ENCODE results near the gene CELF2. TPM values are rescaled to one million over a fixed set of nuclear protein-coding genes. Genes with fewer than 3 reads are reported as not detected.

Gene CELF2
- total and polyA plus RNA-seq, 9 of the 15 experiments (the other 6 are each of a cell fraction or from before 2014, with no cell fraction given) = 4.0 to 20.3 (median 11.1) TPM

DNA sequence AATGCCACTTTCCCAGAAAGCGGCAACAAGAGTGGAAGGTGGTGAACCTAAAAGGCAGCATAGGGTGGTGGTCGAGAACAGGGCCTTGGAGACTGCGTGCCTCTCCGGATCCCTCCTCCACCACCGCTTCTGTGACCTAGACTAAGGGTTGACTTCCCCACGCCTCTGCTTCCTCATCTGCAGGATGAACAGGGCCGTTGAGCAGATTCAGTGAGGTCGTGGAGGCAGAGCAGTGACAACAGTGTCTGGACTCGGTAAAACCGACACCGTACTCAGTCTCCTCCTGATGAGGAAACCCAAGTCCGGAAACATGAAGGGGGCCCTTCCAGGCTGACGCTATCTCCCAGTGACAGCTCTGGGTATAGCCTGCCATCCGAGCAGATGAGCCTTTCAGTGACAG is 162.6 kb downstream of the CELF2 start:
- Histone ChIP-seq H3K27me3 (ENCODE audit: control insufficient read depth in 2 of 2, insufficient read depth in 2 of 2, low read length in 2 of 2) (no peaks in the 10 kb centered on the region), H3K4me1 (replicated peaks in 1 of 2; ENCODE audit: control insufficient read depth in 2 of 2, insufficient read depth in 2 of 2, low read length in 2 of 2) (peaks cover 7 to 37% of the 10 kb centered on the region in 2 experiments)

More for the DNA sequence above, 162.6 kb downstream of the CELF2 start:
- H3K36me3 ChIP-seq (ENCODE audit: control insufficient read depth, insufficient read depth, low read length) = peaks cover 3% of the 10 kb centered on the region; the same call in 2 of the 3 replicates
- peak in 2 of 4 experiments; percentile 21 to 44 for DNase-seq (ENCODE audit: extremely low read depth in 1 of 4, low spot score in 3 of 4)
- H3K79me2 ChIP-seq (ENCODE audit: control insufficient read depth, insufficient read depth, low read length) = peaks cover 12% of the 10 kb centered on the region; the same call in 1 of the 3 replicates
- in situ Hi-C loops (cut with MboI) (no loop called here), intact Hi-C loops (cut with micrococcal nuclease) (no loop called here)
- no peaks in the 10 kb centered on the region; the same call in 1 of the 2 replicates for H4K20me1 ChIP-seq (replicated peaks; ENCODE audit: control insufficient read depth, insufficient read depth, low read length)
- H3K9ac ChIP-seq (ENCODE audit: insufficient read depth in 1 of 2, low read depth in 2 of 2, low read length in 2 of 2) = no peak overlapping the region; a peak in 1 of 4 replicates
- H3K4me3 ChIP-seq = no peak overlapping the region
- no peaks in the 10 kb centered on the region for H3K9me1 ChIP-seq (ENCODE audit: control insufficient read depth, insufficient read depth, low read length)
- ATAC-seq = peak; percentile 9; the same call in 2 of the 3 replicates
- H3K9me3 ChIP-seq (replicated peaks; ENCODE audit: control insufficient read depth, insufficient read depth, low read depth, low read length) = peaks cover 5% of the 10 kb centered on the region; the same call in 1 of the 2 replicates
- no TSS peak for BruUV-seq (replicated peaks)
- 60% methylated on average over 14 of the region's 14 CpGs for WGBS (ENCODE audit: insufficient coverage, low coverage, missing lambda C conversion rate)
- H3K4me2 ChIP-seq (ENCODE audit: insufficient read depth, low read length) = peak overlapping the region; percentile 5; the same call in 1 of the 2 replicates
- FAIRE-seq = peak; percentile 40
- peak overlapping the region; percentile 19; the same call in 2 of the 3 replicates for H3K27ac ChIP-seq (ENCODE audit: extremely low read depth, low read depth, low read length)
- ChIA-PET POLR2A (no interaction called here), CTCF (ENCODE audit: low intra/inter-chr PET ratio) (no interaction called here)
- TF ChIP-seq ETV1 (tag; conservative IDR thresholded peaks at IDR 0.05; ENCODE audit: low read depth) (peak; percentile 65), CBFA2T3 (IDR thresholded peaks at IDR 0.05) (peak; percentile 30; the same call in 1 of the 2 replicates), BRF1 (IDR thresholded peaks at IDR 0.05; ENCODE audit: borderline replicate concordance, extremely low read depth, insufficient read length) (no peak), ZNF408 (CRISPR knock-in tag; IDR thresholded peaks at IDR 0.05; ENCODE audit: low read depth) (no peak), DMBX1 (CRISPR knock-in tag; IDR thresholded peaks at IDR 0.05; ENCODE audit: borderline replicate concordance) (peak; percentile 60; the same call in 1 of the 2 replicates), MCM7 (IDR thresholded peaks at IDR 0.05) (no peak), E2F3 (CRISPR knock-in tag; IDR thresholded peaks at IDR 0.05) (0 out of 2 replicates have a peak, but pooled peaks have one; percentile 52), ZNF134 (CRISPR knock-in tag; conservative IDR thresholded peaks at IDR 0.05) (0 out of 2 replicates have a peak, but pooled peaks have one; percentile 7), NR1H2 (CRISPR knock-in tag; IDR thresholded peaks at IDR 0.05) (no peak), MECOM (CRISPR knock-in tag; IDR thresholded peaks at IDR 0.05) (0 out of 2 replicates have a peak, but pooled peaks have one; percentile 35), BMI1 (IDR thresholded peaks at IDR 0.05; ENCODE audit: low read length) (no peak), MAZ (CRISPR knock-in tag; conservative IDR thresholded peaks at IDR 0.05 in 1 of 2, IDR thresholded peaks at IDR 0.05 in 1 of 2) (peak in 1 of 2 experiments; percentile 41; a peak in 1 of 4 replicates), SMAD4 (CRISPR knock-in tag; conservative IDR thresholded peaks at IDR 0.05) (peak; percentile 70; the same call in 1 of the 2 replicates)
- TF ChIP-seq, protein P1, sequence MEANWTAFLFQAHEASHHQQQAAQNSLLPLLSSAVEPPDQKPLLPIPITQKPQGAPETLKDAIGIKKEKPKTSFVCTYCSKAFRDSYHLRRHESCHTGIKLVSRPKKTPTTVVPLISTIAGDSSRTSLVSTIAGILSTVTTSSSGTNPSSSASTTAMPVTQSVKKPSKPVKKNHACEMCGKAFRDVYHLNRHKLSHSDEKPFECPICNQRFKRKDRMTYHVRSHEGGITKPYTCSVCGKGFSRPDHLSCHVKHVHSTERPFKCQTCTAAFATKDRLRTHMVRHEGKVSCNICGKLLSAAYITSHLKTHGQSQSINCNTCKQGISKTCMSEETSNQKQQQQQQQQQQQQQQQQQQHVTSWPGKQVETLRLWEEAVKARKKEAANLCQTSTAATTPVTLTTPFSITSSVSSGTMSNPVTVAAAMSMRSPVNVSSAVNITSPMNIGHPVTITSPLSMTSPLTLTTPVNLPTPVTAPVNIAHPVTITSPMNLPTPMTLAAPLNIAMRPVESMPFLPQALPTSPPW (CRISPR knock-in tag; IDR thresholded peaks at IDR 0.05) = no peak
- TF ChIP-seq, protein P2, sequence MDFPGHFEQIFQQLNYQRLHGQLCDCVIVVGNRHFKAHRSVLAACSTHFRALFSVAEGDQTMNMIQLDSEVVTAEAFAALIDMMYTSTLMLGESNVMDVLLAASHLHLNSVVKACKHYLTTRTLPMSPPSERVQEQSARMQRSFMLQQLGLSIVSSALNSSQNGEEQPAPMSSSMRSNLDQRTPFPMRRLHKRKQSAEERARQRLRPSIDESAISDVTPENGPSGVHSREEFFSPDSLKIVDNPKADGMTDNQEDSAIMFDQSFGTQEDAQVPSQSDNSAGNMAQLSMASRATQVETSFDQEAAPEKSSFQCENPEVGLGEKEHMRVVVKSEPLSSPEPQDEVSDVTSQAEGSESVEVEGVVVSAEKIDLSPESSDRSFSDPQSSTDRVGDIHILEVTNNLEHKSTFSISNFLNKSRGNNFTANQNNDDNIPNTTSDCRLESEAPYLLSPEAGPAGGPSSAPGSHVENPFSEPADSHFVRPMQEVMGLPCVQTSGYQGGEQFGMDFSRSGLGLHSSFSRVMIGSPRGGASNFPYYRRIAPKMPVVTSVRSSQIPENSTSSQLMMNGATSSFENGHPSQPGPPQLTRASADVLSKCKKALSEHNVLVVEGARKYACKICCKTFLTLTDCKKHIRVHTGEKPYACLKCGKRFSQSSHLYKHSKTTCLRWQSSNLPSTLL (IDR thresholded peaks at IDR 0.05) = no peak
- TF ChIP-seq, protein P3, sequence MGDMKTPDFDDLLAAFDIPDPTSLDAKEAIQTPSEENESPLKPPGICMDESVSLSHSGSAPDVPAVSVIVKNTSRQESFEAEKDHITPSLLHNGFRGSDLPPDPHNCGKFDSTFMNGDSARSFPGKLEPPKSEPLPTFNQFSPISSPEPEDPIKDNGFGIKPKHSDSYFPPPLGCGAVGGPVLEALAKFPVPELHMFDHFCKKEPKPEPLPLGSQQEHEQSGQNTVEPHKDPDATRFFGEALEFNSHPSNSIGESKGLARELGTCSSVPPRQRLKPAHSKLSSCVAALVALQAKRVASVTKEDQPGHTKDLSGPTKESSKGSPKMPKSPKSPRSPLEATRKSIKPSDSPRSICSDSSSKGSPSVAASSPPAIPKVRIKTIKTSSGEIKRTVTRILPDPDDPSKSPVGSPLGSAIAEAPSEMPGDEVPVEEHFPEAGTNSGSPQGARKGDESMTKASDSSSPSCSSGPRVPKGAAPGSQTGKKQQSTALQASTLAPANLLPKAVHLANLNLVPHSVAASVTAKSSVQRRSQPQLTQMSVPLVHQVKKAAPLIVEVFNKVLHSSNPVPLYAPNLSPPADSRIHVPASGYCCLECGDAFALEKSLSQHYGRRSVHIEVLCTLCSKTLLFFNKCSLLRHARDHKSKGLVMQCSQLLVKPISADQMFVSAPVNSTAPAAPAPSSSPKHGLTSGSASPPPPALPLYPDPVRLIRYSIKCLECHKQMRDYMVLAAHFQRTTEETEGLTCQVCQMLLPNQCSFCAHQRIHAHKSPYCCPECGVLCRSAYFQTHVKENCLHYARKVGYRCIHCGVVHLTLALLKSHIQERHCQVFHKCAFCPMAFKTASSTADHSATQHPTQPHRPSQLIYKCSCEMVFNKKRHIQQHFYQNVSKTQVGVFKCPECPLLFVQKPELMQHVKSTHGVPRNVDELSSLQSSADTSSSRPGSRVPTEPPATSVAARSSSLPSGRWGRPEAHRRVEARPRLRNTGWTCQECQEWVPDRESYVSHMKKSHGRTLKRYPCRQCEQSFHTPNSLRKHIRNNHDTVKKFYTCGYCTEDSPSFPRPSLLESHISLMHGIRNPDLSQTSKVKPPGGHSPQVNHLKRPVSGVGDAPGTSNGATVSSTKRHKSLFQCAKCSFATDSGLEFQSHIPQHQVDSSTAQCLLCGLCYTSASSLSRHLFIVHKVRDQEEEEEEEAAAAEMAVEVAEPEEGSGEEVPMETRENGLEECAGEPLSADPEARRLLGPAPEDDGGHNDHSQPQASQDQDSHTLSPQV (IDR thresholded peaks at IDR 0.05) = 0 out of 2 replicates have a peak, but pooled peaks have one; percentile 37
- H2AFZ ChIP-seq (ENCODE audit: low read depth, low read length) = peak overlapping the region; percentile 54

Data from K562 (cell line).